ENCODE data around the gene TMEM19. TPM values are rescaled to one million over a fixed set of nuclear protein-coding genes. Genes with fewer than 3 reads are reported as not detected.

Gene TMEM19
- total RNA-seq, 4 donors from 2014 or later: 10.6 to 35.9 (median 20.1) TPM

GRCh38 chr12:71718611-71719010, 32.7 kb downstream of the TMEM19 start:
- Histone ChIP-seq H3K4me3 (no peak overlapping the region), H3K9me3 (no peaks in the 10 kb centered on the region), H3K4me1 (no peaks in the 10 kb centered on the region), H3K27me3 (no peaks in the 10 kb centered on the region), H3K36me3 (no peaks in the 10 kb centered on the region), H3K27ac (no peak overlapping the region)
- intact Hi-C loops (cut with DNase I; ENCODE audit: low total_unique reads): no loop called here
- no peak for TF ChIP-seq CTCF (IDR thresholded peaks at IDR 0.05)
- no peak for TF ChIP-seq POLR2A (IDR thresholded peaks at IDR 0.05)
- DNase-seq: no peak

- TF ChIP-seq CTCF (IDR thresholded peaks at IDR 0.05) (no peak), POLR2A (IDR thresholded peaks at IDR 0.05) (no peak)
- no peaks in the 10 kb centered on the region for H3K27me3 ChIP-seq
- H3K36me3 ChIP-seq: no peaks in the 10 kb centered on the region
- no peak overlapping the region for H3K27ac ChIP-seq
- no peak for DNase-seq
- intact Hi-C loops (cut with DNase I; ENCODE audit: low total_unique reads): no loop called here
- no peaks in the 10 kb centered on the region for H3K9me3 ChIP-seq
- H3K4me1 ChIP-seq: no peaks in the 10 kb centered on the region
- no peak overlapping the region for H3K4me3 ChIP-seq
These were observed 33.9 kb downstream of the TMEM19 start for GRCh38 chr12:71719647-71720370.

GRCh38 chr12:71721783-71722505, 36.1 kb downstream of the TMEM19 start:
- TF ChIP-seq POLR2A (IDR thresholded peaks at IDR 0.05) (no peak), CTCF (IDR thresholded peaks at IDR 0.05) (no peak)
- H3K4me3 ChIP-seq: no peak overlapping the region
- no peak overlapping the region for H3K27ac ChIP-seq
- no peaks in the 10 kb centered on the region for H3K4me1 ChIP-seq
- intact Hi-C loops (cut with DNase I; ENCODE audit: low total_unique reads): no loop called here
- no peak for DNase-seq
- no peaks in the 10 kb centered on the region for H3K9me3 ChIP-seq
- H3K27me3 ChIP-seq: no peaks in the 10 kb centered on the region
- no peaks in the 10 kb centered on the region for H3K36me3 ChIP-seq

GRCh38 chr12:71725011-71725410, 39.1 kb downstream of the TMEM19 start:
- intact Hi-C loops (cut with DNase I; ENCODE audit: low total_unique reads): no loop called here
- no peaks in the 10 kb centered on the region for H3K36me3 ChIP-seq
- H3K27me3 ChIP-seq: no peaks in the 10 kb centered on the region
- no peak for DNase-seq
- no peak overlapping the region for H3K27ac ChIP-seq
- TF ChIP-seq CTCF (IDR thresholded peaks at IDR 0.05) (no peak), POLR2A (IDR thresholded peaks at IDR 0.05) (no peak)
- H3K4me1 ChIP-seq: no peaks in the 10 kb centered on the region
- H3K9me3 ChIP-seq: no peaks in the 10 kb centered on the region
- H3K4me3 ChIP-seq: no peak overlapping the region

GRCh38 chr12:71726548-71726947, 40.7 kb downstream of the TMEM19 start:
- TF ChIP-seq POLR2A (IDR thresholded peaks at IDR 0.05) (no peak), CTCF (IDR thresholded peaks at IDR 0.05) (no peak)
- H3K4me3 ChIP-seq: no peak overlapping the region
- no peaks in the 10 kb centered on the region for H3K4me1 ChIP-seq
- H3K27ac ChIP-seq: no peak overlapping the region
- no peaks in the 10 kb centered on the region for H3K9me3 ChIP-seq
- H3K27me3 ChIP-seq: no peaks in the 10 kb centered on the region
- H3K36me3 ChIP-seq: no peaks in the 10 kb centered on the region
- intact Hi-C loops (cut with DNase I; ENCODE audit: low total_unique reads): no loop called here
- DNase-seq: no peak
